Glutamatergic neuron (in vitro differentiated cells): Measurements from ENCODE around the gene PSME2. TPM values are rescaled to one million over a fixed set of nuclear protein-coding genes. Genes with fewer than 3 reads are reported as not detected.
A peak's percentile ranks its signal among the peaks of the same experiment; 100 is the strongest.

Experiments used
- DNase-seq: peaks from one replicate; pipeline ENCODE4 v3.0.0; 2022
- H3K27ac Mint-ChIP-seq: one replicate; pipeline ENCODE4 v1.8.0; 2020; ENCODE audit warnings: mild to moderate bottlenecking, mixed read lengths, inconsistent platforms; ENCODE audit not compliant: unreplicated experiment
- H3K27me3 Mint-ChIP-seq: one replicate; pipeline ENCODE4 v1.8.0; 2020; ENCODE audit warnings: mild to moderate bottlenecking, moderate library complexity, mixed read lengths, inconsistent platforms; ENCODE audit not compliant: unreplicated experiment
- H3K36me3 Mint-ChIP-seq: one replicate; pipeline ENCODE4 v1.8.0; 2020; ENCODE audit warnings: mild to moderate bottlenecking, mixed read lengths, inconsistent platforms; ENCODE audit not compliant: unreplicated experiment
- H3K4me1 Mint-ChIP-seq: one replicate; pipeline ENCODE4 v1.8.0; 2020; ENCODE audit warnings: mild to moderate bottlenecking, low read depth, mixed read lengths, inconsistent platforms; ENCODE audit not compliant: unreplicated experiment
- H3K4me3 Mint-ChIP-seq: one replicate; pipeline ENCODE4 v1.8.0; 2020; ENCODE audit warnings: mild to moderate bottlenecking, mixed read lengths, inconsistent platforms; ENCODE audit not compliant: unreplicated experiment
- H3K9me3 Mint-ChIP-seq: one replicate; pipeline ENCODE4 v1.8.0; 2020; ENCODE audit warnings: mild to moderate bottlenecking, moderate library complexity, mixed read lengths, inconsistent platforms; ENCODE audit not compliant: unreplicated experiment
- total RNA-seq: library from RNA; stranded (reverse); fragmentation: NEBNext Ultra II Directional; extraction: Animal tissue kit (Norgen Biotek cat#: 25700); gene quantifications from one replicate; pipeline ENCODE4 v1.2.1, GENCODE V29; 2021; ENCODE audit not compliant: unreplicated experiment
- TF ChIP-seq, protein P1 (sequence below): fragments of 200-600 bp; sonication (generic); IDR thresholded peaks from one replicate; pipeline ENCODE4 v1.5.0; 2021; ENCODE audit not compliant: partially characterized antibody, unreplicated experiment

PSME2 gene
- total RNA-seq, 1 donor from 2014 or later: 58.9 TPM

DNA sequence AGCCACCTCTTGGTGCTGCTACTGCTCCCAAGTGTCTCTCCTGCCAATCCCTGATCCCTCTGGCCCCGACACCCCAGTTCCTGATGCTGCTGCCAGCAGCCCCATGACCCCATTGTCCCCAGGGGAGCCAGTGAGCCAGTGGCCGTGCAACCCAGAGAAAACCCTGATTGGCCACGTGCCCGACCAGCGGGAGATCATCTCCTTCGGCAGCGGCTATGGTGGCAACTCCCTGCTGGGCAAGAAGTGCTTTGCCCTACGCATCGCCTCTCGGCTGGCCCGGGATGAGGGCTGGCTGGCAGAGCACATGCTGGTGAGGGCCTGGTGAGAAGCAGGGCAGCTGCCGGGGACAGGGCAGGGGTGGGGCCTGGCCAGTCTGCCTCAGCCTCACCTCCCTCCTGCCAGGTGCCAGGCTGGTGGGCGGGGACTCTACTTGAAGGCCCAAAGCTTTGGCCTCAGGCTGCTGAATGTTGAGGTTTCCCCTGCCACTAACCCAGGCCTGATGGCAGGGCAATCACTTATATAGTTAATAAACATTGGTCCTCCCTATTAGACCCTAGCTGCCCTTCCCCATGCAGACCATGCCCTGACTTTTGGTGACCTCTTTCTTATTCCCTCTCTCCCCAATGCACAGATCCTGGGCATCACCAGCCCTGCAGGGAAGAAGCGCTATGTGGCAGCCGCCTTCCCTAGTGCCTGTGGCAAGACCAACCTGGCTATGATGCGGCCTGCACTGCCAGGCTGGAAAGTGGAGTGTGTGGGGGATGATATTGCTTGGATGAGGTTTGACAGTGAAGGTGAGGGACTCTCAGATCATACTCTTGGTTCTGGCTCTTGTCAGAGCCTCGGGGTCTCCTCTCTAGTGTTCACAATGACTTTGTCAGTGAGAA lies 47.2 kb downstream of the PSME2 start:
- Mint-ChIP-seq H3K27ac (peak overlapping the region; percentile 55), H3K9me3 (peaks cover 10% of the 10 kb centered on the region), H3K27me3 (peaks cover 7% of the 10 kb centered on the region), H3K4me1 (peaks cover 11% of the 10 kb centered on the region), H3K4me3 (no peak overlapping the region), H3K36me3 (peaks cover 7% of the 10 kb centered on the region)
- DNase-seq: no peak
- TF ChIP-seq, protein P1, sequence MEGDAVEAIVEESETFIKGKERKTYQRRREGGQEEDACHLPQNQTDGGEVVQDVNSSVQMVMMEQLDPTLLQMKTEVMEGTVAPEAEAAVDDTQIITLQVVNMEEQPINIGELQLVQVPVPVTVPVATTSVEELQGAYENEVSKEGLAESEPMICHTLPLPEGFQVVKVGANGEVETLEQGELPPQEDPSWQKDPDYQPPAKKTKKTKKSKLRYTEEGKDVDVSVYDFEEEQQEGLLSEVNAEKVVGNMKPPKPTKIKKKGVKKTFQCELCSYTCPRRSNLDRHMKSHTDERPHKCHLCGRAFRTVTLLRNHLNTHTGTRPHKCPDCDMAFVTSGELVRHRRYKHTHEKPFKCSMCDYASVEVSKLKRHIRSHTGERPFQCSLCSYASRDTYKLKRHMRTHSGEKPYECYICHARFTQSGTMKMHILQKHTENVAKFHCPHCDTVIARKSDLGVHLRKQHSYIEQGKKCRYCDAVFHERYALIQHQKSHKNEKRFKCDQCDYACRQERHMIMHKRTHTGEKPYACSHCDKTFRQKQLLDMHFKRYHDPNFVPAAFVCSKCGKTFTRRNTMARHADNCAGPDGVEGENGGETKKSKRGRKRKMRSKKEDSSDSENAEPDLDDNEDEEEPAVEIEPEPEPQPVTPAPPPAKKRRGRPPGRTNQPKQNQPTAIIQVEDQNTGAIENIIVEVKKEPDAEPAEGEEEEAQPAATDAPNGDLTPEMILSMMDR: no peak

DNA sequence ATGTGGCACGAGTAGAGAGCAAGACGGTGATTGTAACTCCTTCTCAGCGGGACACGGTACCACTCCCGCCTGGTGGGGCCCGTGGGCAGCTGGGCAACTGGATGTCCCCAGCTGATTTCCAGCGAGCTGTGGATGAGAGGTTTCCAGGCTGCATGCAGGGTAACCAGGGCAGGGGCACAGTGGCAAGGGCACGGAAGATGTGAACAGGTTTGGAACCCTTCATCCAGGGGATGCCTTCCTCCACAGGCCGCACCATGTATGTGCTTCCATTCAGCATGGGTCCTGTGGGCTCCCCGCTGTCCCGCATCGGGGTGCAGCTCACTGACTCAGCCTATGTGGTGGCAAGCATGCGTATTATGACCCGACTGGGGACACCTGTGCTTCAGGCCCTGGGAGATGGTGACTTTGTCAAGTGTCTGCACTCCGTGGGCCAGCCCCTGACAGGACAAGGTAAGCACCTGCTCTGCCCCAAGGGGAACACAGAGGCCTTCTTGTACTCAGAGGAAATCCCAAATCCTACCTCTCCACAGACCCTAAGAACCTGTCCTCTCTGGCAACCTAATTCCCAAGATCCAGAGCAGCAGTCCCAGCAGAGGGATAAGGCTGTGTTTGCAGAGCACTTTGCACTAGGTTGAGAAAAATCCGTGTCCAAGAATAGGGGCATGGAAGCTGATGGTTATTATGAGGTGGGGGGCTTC lies 48.0 kb downstream of the PSME2 start:
- H3K27me3 Mint-ChIP-seq: peaks cover 10% of the 10 kb centered on the region
- no peak for DNase-seq
- TF ChIP-seq, protein P1: no peak
- H3K36me3 Mint-ChIP-seq: peaks cover 4% of the 10 kb centered on the region
- no peak overlapping the region for H3K4me3 Mint-ChIP-seq
- no peak overlapping the region for H3K27ac Mint-ChIP-seq
- peaks cover 14% of the 10 kb centered on the region for H3K4me1 Mint-ChIP-seq
- peaks cover 10% of the 10 kb centered on the region for H3K9me3 Mint-ChIP-seq

GRCh38 chr14:24096545-24097181 lies 49.7 kb downstream of the PSME2 start:
- Mint-ChIP-seq H3K27ac (peak overlapping the region; percentile 78), H3K36me3 (no peaks in the 10 kb centered on the region), H3K4me1 (peaks cover 17% of the 10 kb centered on the region), H3K4me3 (peak overlapping the region; percentile 53), H3K9me3 (peaks cover 12% of the 10 kb centered on the region), H3K27me3 (peaks cover 14% of the 10 kb centered on the region)
- TF ChIP-seq, protein P1: no peak
- DNase-seq: no peak

- Mint-ChIP-seq H3K4me1 (peaks cover 19% of the 10 kb centered on the region), H3K27me3 (peaks cover 14% of the 10 kb centered on the region), H3K27ac (peak overlapping the region; percentile 98), H3K9me3 (peaks cover 12% of the 10 kb centered on the region), H3K4me3 (peak overlapping the region; percentile 100), H3K36me3 (no peaks in the 10 kb centered on the region)
- TF ChIP-seq, protein P1: no peak
- peak; percentile 78 for DNase-seq
These were observed 50.9 kb downstream of the PSME2 start for GRCh38 chr14:24095271-24096068.
